GM19240 (cell line): ENCODE data around the gene INKA2.
"Not testable (repeated sequence)": the region's sequence is repeated elsewhere in the genome, so short reads cannot be mapped to it uniquely, and the experiment has no call there.

ENCODE experiments used
- DNase-seq: peaks from one replicate; pipeline ENCODE4 v3.0.0; 2011; ENCODE audit warnings: low spot score; ENCODE audit not compliant: insufficient read length

INKA2 gene

GRCh38 chr1:111750856-111751255 is 11.7 kb upstream of the INKA2 start:
- no peak for DNase-seq

GRCh38 chr1:111749628-111750027 is 10.4 kb upstream of the INKA2 start:
- DNase-seq = no peak

DNA sequence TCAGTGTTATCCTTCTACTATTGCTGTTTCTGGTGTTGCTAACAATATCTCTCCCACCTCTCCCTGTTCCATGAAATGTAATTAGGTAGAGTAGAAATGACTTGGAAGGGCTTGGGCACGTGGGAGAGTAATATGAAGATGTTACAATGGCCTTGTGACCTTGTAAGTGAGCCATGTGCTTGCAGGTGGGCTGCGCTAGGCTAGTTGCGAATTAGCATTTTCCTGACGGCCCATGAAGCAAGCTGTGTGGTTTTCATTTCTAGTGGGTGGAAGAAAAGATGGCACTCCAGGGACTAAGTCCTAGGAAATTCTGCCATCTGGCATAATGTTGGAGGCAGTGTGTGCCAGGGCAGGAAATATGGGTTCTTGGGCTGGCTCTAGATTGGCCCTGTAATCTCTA is 8.8 kb upstream of the INKA2 start:
- no peak for DNase-seq

- no peak for DNase-seq
These were observed 8.1 kb upstream of the INKA2 start for GRCh38 chr1:111747282-111747734.

- no peak for DNase-seq
These were observed 7.4 kb upstream of the INKA2 start for GRCh38 chr1:111746614-111746999.

GRCh38 chr1:111745675-111746613 is 6.7 kb upstream of the INKA2 start:
- DNase-seq = no peak

DNA sequence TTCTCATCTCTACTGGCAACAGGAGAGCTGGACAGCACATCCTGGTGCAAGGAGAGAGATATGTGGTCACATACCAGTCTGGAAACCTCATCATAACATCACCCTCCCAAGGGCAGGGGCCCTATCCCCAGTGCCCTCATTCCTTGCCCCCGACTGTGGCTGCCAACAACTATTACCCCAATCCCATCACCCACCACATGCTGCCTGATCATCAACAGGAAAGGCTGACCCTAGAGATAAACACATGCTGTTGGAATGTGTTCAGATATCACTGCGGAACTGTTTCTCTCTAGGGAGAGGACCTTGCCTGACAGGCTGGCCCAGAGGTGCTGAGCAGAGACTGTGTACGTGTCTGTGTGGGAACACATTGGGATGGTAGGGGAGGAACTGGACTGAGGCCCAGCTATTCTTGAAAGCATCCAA is 4.5 kb upstream of the INKA2 start:
- DNase-seq = no peak

GRCh38 chr1:111742938-111743549 is 3.8 kb upstream of the INKA2 start:
- no peak for DNase-seq

- DNase-seq = not testable (repeated sequence)
These were observed 3.1 kb upstream of the INKA2 start for GRCh38 chr1:111742292-111742691.

GRCh38 chr1:111739925-111740765 is 950 bp upstream of the INKA2 start:
- no peak for DNase-seq

DNA sequence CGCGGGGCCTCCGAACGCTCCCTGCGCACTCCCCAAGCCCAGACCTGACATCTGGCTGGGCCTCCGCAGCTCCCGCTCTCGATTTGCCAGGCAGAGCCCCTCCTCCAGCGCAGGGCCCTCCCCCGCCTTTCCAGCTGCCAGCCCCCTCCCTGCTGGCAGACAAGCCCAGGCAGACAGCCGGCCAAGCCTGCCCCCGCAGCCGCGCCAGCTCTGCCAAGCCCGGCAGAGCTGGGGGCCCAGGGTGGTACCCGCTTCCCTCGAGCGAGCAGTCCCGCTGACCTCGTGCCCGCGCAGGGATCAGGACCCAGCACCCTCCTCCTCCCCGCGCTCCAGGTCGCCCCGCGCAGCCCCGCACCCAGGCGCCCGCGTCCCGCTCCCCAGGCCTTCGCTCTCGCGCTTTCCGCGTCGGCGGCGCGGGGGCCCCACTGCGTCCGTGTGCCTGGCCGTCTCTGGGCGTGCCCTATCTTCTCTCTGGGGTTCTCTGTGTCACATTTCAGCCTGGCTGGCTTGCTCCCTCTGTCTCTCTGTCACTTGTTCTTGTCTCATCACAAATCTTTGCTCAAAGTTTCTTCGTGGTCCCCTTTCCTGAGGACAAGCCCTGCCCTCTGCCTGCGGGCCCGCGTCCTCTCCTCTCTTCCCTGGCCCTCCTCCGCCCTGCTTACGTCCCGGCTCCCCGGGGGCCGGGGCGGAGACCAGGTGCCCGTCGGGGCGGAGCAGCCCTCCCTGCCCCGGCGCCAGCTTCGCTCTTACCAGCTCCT is 580 bp downstream of the INKA2 start:
- DNase-seq = no peak

DNA sequence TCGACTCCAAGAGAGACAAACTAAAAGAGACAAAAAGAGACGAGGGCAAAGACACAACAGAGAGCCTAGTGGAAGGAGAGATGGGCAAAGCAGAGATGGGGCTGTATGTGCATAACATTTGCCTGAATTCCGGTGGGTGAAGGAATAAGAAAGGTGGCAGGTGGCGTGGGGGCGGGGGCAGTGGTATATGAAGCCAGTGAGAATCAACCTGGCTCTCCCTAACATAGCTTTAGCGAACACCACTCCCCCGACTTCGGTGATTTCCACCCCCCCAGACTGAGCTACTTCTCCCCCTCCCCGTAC is 1.1 kb downstream of the INKA2 start:
- no peak for DNase-seq

- DNase-seq = no peak
These were observed 1.7 kb downstream of the INKA2 start for GRCh38 chr1:111737216-111738132.

DNA sequence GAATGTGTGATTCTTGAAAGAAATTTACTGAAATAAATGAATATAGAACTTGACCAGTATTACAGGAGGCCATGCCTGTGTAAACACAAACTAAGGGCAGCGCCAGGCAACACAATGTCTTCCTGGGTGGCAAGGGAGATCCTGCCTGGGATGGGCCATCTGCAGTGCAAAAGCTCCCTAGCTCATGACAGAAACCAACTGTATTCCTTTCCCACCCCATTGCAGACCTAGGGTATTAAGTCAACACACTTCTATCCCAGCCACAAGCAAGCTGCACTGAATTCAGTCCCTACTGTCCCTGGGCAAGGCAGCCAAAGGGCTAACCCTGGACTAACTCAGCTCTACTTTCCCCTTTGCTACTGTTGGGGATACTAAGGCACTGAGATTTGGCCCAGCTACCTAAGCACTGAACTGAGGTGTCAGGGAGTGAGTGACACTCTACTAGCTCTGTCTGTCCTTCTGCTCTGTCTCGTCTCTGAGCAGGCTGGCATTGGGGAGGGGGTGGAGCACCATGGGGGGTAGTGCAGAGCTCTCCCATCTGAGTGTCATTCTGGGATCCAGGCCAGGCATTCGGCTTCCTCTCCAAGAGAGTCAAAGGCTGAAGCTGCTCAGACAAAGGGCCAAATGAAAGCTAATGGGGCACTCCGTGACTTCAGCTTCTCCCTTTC is 2.5 kb downstream of the INKA2 start:
- DNase-seq = no peak

- no peak for DNase-seq
These were observed 3.2 kb downstream of the INKA2 start for GRCh38 chr1:111735858-111736544.

DNA sequence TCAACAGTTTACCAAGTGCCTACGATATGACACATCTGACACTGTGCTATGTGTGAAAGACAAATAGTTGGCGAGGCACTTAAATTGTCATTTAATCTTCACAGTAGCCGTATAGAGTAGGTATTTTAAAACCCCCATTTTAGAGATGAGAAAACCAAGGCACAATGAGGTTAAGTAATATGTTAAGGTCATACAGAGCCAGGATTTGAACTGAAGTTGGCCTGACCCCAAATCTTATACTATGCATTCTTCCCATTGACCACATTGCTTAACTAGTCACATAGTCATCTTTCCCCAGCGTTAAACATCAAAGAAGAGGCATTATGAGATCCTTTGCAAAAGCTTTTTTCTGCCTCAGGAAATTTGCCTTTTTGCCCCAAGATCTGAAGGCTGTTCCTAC is 3.9 kb downstream of the INKA2 start:
- no peak for DNase-seq

DNA sequence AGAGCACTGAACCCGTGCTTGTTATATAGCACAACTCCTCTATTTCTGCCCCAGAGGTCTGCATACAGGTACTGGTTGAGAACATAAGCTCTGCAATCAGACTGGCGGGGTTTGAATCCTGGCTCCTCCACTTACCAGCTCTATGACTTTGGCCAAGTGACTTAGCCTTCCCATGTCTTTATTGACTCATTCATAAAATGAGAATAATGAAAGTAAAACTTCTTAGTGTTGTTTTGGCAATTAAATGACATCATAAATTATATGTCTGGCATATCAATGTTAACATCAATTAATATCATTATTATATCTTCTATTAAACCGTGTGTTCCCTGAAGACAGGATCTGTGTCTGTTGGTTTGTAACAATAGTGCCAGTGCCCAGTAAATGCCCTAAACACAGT is 4.3 kb downstream of the INKA2 start:
- DNase-seq = no peak

DNA sequence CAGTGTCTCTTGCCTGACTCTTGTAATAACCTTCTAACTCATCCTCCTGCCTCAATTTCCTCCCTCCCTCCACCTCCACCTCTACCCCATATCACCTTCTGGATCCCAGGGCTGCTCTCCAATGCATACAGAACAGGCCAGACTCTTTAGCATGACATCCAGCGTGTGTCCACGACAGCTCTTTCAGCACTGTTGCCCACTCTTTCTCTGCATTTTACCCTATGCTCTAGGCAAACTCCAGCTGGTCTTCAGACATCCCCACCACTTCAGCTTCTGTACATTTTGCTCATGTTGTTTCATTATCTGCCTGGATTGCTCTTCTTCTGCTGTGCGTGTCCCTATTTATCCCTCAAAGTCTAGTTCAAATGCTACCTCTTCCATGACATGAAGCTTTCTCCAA is 4.8 kb downstream of the INKA2 start:
- DNase-seq = no peak

DNA sequence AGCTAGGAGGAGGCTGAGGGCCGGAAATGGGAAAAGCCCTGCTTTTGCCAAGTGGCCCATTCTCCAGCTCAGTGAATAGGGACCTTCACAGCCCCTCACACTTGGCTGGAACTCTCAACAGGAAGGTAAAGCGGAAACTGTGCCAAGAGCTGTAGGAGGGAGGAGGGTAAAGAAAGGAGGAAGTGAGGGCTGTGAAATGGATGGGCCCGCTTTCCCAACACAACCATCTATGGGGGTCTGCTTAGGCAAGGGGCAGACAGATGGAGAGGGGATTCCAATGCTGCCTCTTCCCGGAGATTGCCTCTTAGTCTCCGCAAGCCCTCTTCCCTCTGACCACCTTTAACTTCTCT is 5.2 kb downstream of the INKA2 start:
- DNase-seq = no peak
